Activated CD4-positive, CD25-positive, alpha-beta regulatory T cell treated with anti-CD3 and anti-CD28 coated beads, Interleukin-2, amount 50 U/mL, for 16 hours (primary cell): ENCODE data around the gene SPEG.

Source experiments
- DNase-seq: peaks from one replicate; pipeline ENCODE4 v3.0.0-alpha.2; 2020; ENCODE audit warnings: low read depth, low spot score

The SPEG gene

DNA sequence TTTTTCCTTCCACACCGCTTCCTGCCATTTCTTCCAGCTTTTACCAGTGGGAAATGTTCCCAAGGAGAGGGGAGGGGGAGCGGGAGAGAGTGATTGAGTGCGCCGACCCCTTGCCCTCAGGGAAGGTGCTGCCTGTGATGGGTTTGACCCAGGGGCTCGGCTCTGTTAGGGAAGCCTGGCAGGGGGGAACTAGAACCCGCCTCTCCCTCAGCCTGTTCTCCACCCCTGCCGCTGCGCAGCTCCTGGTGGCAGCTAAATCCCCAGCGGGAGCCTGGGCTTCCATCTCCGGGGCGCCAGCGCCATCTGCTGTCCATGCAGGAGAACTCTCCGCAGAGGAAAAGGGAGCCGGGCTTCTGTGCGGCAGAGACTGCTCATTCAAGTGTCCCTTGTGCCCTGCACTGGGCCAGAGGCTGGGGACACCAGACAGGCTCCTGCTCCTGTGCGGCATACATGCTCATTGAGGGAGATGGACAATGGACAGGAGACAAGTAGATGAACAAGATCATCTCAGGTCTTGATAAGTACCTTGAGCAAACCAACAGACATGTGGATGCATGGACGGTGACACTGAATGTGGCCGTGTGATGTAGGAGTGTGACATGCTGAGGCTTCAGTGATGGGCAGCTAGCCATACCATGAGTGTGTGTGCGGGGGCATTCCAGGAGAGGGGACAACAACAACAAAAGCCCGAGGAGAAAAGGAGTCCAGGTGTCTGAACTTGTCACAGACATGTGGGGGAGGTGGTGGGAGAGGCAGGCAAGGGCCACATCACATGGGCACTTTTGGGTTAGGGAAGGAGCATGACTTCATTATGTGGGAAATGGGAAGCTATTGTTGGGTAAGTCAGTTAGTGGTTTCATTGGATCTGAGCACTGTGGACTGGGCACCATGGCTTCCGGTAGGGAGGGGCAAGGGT, 95.7 kb downstream of the SPEG start:
- peak; percentile 66 for DNase-seq

GRCh38 chr2:219531639-219532377, 97.2 kb downstream of the SPEG start:
- no peak for DNase-seq

DNA sequence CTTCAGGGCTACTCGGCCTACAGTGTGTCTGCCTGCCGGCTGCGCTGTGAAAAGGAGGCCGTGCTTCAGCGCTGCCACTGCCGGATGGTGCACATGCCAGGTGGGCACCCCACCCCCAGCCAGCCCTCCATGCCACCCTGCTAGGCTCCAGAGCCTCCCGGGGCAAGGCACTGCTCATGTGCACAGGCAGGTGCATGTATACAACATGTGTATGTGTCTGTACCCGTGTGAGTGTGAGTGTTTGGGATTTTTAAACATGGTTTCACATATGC, 97.7 kb downstream of the SPEG start:
- no peak for DNase-seq

- DNase-seq, result no peak
Measured at GRCh38 chr2:219533930-219534661, 99.5 kb downstream of the SPEG start.

DNA sequence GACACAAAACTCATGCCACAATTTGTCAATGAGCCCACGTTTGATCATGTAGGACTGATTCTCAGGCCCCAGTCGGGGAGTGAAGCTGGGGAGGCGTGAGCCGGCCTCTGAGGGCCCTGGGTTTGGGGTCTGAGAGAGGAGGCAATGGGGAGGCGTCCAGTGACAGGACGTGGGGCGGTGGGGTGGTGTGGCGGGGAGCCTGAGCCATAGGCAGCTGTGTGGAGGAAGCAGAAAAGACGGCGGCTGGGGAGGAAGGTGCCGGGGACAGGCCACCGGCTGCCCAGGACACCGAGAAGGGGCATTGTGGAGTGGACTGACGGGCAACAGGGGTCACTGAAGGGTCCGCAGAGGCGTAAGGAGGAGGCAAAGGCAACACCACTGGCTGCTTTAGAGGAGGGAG, 101.8 kb downstream of the SPEG start:
- no peak for DNase-seq

DNA sequence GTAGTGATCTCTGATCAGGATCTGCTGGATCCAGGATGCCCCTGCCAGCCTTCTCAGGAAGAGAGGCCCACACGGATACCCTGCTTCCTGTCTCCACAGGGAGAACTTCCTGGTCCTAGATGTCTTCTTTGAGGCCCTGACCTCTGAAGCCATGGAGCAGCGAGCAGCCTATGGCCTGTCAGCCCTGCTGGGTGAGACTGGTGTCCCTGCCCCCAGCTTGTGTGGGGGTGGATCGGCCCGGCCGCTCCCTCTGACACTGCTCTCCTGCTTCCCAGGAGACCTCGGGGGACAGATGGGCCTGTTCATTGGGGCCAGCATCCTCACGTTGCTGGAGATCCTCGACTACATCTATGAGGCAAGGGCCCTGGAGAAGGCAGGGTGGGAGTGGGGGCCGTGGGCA, 102.3 kb downstream of the SPEG start:
- no peak for DNase-seq

DNA sequence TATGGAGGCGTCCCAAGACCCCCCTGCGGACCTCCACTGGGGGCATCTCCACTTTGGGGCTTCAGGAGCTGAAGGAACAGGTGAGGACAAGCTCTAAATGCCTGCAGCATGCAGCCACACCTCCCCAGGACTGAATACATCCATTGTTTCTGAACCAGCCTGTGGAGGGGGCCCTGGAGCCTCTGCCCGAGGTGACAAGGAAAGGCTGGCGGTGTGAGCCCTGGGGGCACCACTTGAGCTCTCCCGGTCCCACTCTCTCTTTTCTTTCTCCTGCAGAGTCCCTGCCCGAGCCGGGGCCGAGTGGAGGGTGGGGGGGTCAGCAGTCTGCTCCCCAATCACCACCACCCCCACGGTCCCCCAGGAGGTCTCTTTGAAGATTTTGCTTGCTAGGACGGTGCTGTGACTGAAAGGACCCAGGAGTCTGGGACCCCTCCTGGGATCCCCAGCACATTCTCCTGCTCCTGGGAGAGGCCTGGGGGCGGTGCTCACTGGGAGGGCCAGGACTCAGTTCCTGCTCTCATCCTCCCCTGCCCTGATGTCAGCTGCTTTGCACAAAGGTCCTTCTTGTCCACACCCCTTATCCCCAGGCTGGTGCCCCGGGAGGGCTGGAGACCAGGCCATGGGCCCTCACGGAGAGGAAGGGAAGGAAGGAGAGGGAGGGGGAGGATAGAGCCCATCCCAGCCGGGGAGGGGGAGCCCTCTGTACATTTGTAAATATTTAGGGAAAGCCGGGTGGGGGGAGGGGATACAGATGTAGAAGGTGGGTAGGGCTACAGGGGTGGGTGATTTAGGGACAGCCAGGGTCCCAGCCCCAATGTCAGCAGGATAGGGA, 103.2 kb downstream of the SPEG start:
- DNase-seq, result no peak

- DNase-seq, result no peak
Measured at GRCh38 chr2:219538504-219538951, 103.9 kb downstream of the SPEG start.

GRCh38 chr2:219538956-219539788, 104.5 kb downstream of the SPEG start:
- DNase-seq, result no peak

DNA sequence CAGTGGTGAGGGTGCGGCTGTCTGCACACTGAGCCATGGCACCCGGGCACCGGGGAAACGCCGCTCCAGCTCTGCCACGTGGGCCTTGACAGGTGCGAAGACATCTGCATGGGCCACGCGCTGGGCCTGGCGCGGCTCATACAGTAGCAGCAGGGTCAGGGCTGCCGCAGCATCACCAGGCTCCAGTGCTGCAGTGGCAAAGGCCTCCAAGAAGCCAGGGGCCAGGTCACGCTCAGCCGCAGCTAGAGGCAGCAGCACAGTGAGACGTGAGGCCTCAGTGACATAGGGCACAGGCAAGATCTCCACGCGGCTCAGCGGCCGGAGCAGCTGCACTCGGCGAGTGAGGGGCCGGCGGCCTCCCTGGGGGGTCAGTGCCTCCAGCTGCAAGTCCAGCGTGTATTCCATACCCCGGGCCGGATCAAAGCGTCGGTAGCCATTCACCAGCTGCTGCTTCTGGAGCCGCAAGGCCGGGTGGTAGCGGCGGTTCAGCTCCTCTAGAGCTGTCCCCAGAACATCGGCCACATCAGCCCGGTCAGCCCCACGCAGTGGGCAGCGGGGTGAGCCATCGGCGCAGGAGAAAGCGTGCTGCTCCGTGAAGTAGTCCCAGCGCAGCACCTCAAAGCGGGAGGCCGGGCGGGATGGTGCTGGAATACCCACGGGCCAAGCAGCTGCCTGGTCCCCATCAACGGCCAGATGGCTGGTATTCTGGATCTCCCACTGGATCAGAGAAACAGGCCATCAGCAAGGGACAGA, 105.5 kb downstream of the SPEG start:
- no peak for DNase-seq

DNA sequence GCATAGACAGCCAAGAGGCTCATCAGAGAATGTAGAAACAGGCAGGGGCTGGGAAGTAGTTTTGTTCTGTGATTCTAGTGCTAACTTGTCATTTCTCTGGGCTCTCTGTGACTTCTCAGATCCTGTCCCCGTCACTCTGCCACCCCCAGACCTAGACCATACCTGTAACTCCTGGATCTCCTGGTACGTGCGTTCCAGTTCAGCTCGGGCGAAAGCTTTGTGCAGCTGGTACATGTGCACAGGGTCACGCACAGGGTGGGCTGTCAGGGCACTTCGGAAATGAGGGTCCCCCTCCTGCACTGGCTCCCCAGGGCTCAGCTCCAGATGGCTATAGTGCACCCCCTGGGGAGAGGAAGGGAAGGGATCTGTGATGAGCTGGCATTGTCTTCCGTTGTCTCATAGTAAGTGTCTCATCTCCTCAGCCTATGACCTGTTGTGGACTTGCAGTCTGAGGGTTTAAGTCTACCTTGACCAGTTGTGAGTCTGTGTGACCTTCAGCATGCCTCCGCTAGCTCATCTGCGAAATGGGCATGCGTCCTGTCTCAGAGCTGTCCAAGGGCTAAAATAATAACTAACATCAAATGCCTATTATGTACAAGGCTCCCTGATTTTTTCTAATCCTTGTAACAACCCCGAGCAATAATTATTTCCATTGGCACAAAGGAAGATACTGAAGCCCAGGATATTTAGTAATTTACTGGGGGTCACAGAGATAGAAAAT, 106.3 kb downstream of the SPEG start:
- DNase-seq, result no peak

DNA sequence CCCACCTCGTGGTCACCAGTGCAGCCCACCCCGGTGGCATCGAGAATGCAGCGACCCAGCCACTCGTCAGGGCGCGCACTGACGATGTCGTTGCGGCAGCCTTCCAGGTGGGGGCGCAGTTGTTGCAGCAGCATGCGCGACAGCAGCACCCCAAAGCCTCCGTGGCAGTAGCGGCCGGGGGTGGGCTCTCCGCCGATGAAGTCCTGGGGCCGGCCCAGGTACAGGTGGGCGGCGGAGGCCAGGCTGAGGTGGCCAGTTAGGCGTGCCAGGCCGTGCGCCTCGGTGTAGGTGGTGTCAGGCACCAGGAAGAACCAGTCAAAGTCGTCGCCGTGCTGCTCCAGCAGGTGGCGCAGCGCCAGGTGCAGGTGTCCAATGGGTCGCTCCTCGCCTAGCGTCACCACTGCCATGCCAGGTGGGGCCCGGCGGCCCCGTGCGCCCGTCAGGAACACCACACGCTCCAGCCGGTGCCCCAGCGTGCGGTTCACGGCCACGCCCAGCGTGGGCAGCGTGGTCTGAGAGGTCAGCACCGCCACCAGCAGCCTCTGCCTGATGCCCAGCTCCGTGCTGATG, 107.1 kb downstream of the SPEG start:
- DNase-seq, result peak; percentile 73

GRCh38 chr2:219542931-219543595, 108.4 kb downstream of the SPEG start:
- DNase-seq, result no peak

GRCh38 chr2:219543596-219544358, 109.1 kb downstream of the SPEG start, which contains the start of the genes CHPF and TMEM198:
CHPF (minus strand) TSS chr2:219543809; CDS start chr2:219543538, 271 bp downstream.
TMEM198 (plus strand) TSS chr2:219544028; CDS start chr2:219544728, 700 bp downstream.
- peak; percentile 79 for DNase-seq

GRCh38 chr2:219544567-219544966, 109.9 kb downstream of the SPEG start:
- DNase-seq, result no peak

DNA sequence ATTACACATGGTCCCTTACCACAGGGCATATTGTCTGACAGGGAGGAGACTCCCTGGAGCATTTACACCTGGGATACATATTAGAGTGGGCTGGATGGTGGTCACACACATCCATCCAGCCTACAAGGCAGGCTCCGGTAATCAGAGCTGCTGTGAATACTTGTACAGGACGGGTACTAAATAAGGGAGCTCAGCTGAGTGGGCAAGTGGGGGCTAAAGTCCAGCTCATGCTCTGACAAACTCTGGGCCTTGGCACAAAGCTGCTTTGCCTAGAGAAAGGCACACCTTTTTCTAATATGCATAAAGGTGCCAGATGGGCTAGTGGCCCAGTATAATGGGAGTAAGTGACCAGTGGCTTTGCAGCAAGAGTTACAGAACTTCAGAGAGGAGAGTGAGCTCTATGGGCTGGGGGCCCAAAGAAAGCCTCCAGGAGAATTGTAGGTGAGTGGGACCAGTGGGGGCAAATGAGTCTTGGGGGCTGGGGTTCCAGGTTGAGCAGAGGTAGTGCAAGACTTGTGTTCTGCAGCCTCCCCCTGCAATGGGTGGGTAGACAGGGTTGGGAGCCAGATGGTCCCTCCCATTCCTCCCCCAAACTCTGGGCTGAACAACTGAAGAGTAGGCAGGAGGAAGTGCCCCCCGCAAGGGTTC, 110.8 kb downstream of the SPEG start:
- no peak for DNase-seq

DNA sequence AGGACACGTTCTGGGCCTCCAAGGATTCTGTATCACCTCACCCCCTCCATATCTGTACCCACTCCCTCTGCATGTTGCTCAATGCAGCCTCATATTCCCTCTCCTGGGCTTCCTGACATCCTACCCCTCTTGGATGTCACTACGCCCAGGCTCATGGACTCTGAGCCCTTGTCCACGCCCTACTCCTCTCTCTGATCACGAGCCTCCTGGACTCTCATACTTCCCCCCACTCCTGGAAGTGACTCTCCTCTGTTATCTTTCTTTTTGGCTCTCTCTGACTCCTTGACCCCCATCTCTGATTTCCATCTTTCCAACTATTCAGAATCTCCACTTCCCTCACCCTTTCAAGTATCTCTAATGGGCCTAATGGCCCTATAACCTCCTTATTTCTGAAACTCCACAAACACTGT, 111.3 kb downstream of the SPEG start:
- DNase-seq, result no peak
